HEK293 (cell line): ENCODE measurements around the gene PDGFD.

Experiments
- CTCF ChIA-PET: fragments of 350-600 bp; formaldehyde crosslinking; extraction: SDS; loops from one replicate; lab custom pipeline; 2021; ENCODE audit warnings: antibody characterized with exemption; lab: Yijun Ruan, JAX
- POLR2A ChIA-PET: fragments of 300-600 bp; formaldehyde crosslinking; extraction: SDS; loops from one replicate; lab custom pipeline; 2020; ENCODE audit warnings: antibody characterized with exemption, inconsistent platforms; lab: Yijun Ruan, JAX
- H3K27ac ChIP-seq: fragments of 200-500 bp; sonication (Bioruptor generic); 2 replicates; pipeline ENCODE4 v1.5.1; 2014; ENCODE audit warnings: low read depth, low read length, control low read depth, inconsistent platforms; ENCODE audit errors: extremely low read depth
- H3K36me3 ChIP-seq, 2 experiments: fragments of 200-500 bp in 1 of 2; sonication (Bioruptor generic) in 1 of 2; 1 replicate in 1 of 2; 2 replicates in 1 of 2; pipeline ENCODE4 v1.5.1; 2014 to 2017; ENCODE audit warnings: inconsistent platforms in 2 of 2, low read length in 2 of 2; ENCODE audit not compliant: control insufficient read depth in 2 of 2, insufficient read depth in 1 of 2
- H3K4me1 ChIP-seq: fragments of 200-500 bp; sonication (Bioruptor generic); 2 replicates; pipeline ENCODE4 v1.5.1; 2014; ENCODE audit warnings: mild to moderate bottlenecking, low read length, inconsistent platforms; ENCODE audit not compliant: control insufficient read depth, insufficient read depth
- H3K4me3 ChIP-seq: 2 replicates; pipeline ENCODE4 v1.5.1; 2011; ENCODE audit warnings: low read depth, mild to moderate bottlenecking, control low read depth, low read length, moderate library complexity
- H3K9me3 ChIP-seq: fragments of 200-500 bp; sonication (Bioruptor generic); 2 replicates; pipeline ENCODE4 v1.5.1; 2014; ENCODE audit warnings: low read depth, low read length, inconsistent platforms; ENCODE audit not compliant: control insufficient read depth, insufficient read depth
- ZBTB21 ChIP-seq: fragments of 450-650 bp; formaldehyde crosslinking; IDR thresholded peaks from 2 replicates; pipeline ENCODE4 v1.5.1; 2017; ENCODE audit warnings: missing biosample characterization, missing genetic modification characterization
- ZFP3 ChIP-seq: fragments of 450-650 bp; formaldehyde crosslinking; IDR thresholded peaks from 2 replicates; pipeline ENCODE4 v1.5.1; 2016; ENCODE audit warnings: low read depth, missing biosample characterization, missing genetic modification characterization
- ZNF114 ChIP-seq: fragments of 450-650 bp; formaldehyde crosslinking; IDR thresholded peaks from 2 replicates; pipeline ENCODE4 v1.5.0; 2017; ENCODE audit warnings: missing biosample characterization, missing genetic modification characterization
- ZNF174 ChIP-seq: fragments of 450-650 bp; formaldehyde crosslinking; IDR thresholded peaks from 2 replicates; pipeline ENCODE4 v1.5.0; 2017; ENCODE audit warnings: missing biosample characterization, mild to moderate bottlenecking, missing genetic modification characterization
- ZNF184 ChIP-seq: fragments of 450-650 bp; IDR thresholded peaks from 2 replicates; pipeline ENCODE4 v1.5.1; 2018; ENCODE audit warnings: missing biosample characterization, mild to moderate bottlenecking, missing genetic modification characterization
- ZNF214 ChIP-seq: fragments of 450-650 bp; formaldehyde crosslinking; IDR thresholded peaks from 2 replicates; pipeline ENCODE4 v1.5.1; 2017; ENCODE audit warnings: missing biosample characterization, mild to moderate bottlenecking, missing genetic modification characterization, borderline replicate concordance
- ZNF23 ChIP-seq: fragments of 450-650 bp; formaldehyde crosslinking; IDR thresholded peaks from 2 replicates; pipeline ENCODE4 v1.5.1; 2016; ENCODE audit warnings: missing biosample characterization, missing genetic modification characterization, borderline replicate concordance
- ZNF239 ChIP-seq: fragments of 450-650 bp; formaldehyde crosslinking; IDR thresholded peaks from 2 replicates; pipeline ENCODE4 v1.5.1; 2016; ENCODE audit warnings: missing biosample characterization, missing genetic modification characterization
- ZNF248 ChIP-seq: fragments of 450-650 bp; formaldehyde crosslinking; IDR thresholded peaks from 2 replicates; pipeline ENCODE4 v1.5.1; 2017; ENCODE audit warnings: missing biosample characterization, missing genetic modification characterization
- ZNF426 ChIP-seq: fragments of 450-650 bp; formaldehyde crosslinking; IDR thresholded peaks from 2 replicates; pipeline ENCODE4 v1.5.1; 2017; ENCODE audit warnings: missing biosample characterization, missing genetic modification characterization, mild to moderate bottlenecking, inconsistent platforms, moderate library complexity
- ZNF530 ChIP-seq: fragments of 450-650 bp; formaldehyde crosslinking; IDR thresholded peaks from 2 replicates; pipeline ENCODE4 v1.5.1; 2016; ENCODE audit warnings: low read depth, missing biosample characterization, missing genetic modification characterization
- ZNF571 ChIP-seq: fragments of 450-650 bp; formaldehyde crosslinking; IDR thresholded peaks from 2 replicates; pipeline ENCODE4 v1.5.0; 2017; ENCODE audit warnings: missing biosample characterization, missing genetic modification characterization
- ZSCAN23 ChIP-seq: fragments of 450-650 bp; formaldehyde crosslinking; IDR thresholded peaks from 2 replicates; pipeline ENCODE4 v1.5.1; 2016; ENCODE audit warnings: missing biosample characterization, missing genetic modification characterization
- TF ChIP-seq, protein P1 (sequence below): sonication (generic); formaldehyde crosslinking; IDR thresholded peaks from 2 replicates; pipeline ENCODE4 v1.8.1; 2022; ENCODE audit warnings: mild to moderate bottlenecking, moderate library complexity, missing genetic modification reagents
- TF ChIP-seq, protein P2 (sequence below): fragments of 450-650 bp; formaldehyde crosslinking; IDR thresholded peaks from 2 replicates; pipeline ENCODE4 v1.5.0; 2017; ENCODE audit warnings: missing biosample characterization, missing genetic modification characterization, borderline replicate concordance
- TF ChIP-seq, protein P3 (sequence below): fragments of 450-650 bp; formaldehyde crosslinking; IDR thresholded peaks from 2 replicates; pipeline ENCODE4 v1.5.1; 2017; ENCODE audit warnings: missing biosample characterization, mild to moderate bottlenecking, missing genetic modification characterization, moderate library complexity
- TF ChIP-seq, protein P4 (sequence below): fragments of 450-650 bp; formaldehyde crosslinking; IDR thresholded peaks from 2 replicates; pipeline ENCODE4 v1.5.1; 2016; ENCODE audit warnings: missing biosample characterization, missing genetic modification characterization

The PDGFD gene

DNA sequence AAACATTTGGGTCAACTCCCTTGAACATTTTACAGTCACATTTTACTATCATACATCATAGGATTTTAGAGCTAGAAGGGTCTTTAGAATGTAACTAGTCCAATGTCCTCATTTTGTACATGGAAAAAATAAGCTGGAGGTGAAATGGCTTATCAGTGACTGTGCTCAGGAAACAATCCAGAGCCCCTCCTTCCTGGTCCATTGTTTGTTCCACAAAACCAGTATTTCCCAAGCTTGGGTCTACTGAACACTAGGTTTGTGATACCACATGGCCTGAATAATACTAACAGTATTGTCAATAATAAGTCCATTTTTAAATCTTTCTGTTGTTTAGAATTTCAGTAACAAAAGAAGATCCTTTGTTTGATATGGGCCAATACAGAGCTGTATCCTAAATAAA lies 27.1 kb downstream of the PDGFD start:
- CTCF ChIA-PET: interaction anchor here (0.6 to 1.4 kb wide), 4 partner anchors 12 to 117 kb away, joined by 3 to 5 read pairs (median 4); partner anchors contain the start of gene PDGFD

DNA sequence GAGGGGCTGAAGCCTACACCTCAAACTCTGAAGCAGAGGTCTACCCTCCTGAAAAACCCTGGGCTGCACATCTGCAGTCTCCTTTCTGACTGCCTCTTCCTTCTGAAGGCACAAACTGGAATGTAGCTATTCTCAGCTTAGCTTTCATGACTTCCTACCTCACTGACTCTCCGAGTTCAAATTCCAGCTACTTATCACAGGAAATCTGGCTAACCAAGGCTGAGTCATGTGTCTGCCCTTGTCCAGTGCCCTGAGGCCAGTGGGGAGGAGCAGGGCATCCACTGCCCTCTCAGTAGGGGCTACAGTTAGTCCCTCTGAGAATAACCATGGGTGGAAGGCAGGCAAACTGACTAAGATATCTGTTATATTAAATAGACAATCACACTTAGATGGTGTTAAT lies 29.2 kb downstream of the PDGFD start:
- CTCF ChIA-PET: interaction anchor here (0.7 kb wide), 1 partner anchor 863 kb away, joined by 3 read pairs; no protein-coding TSS in a partner anchor
- Histone ChIP-seq H3K4me1 (no peaks in the 10 kb centered on the region), H3K27ac (no peak overlapping the region), H3K9me3 (no peaks in the 10 kb centered on the region), H3K4me3 (no peak overlapping the region), H3K36me3 (no peaks in the 10 kb centered on the region)
- POLR2A ChIA-PET: no interaction called here
- TF ChIP-seq ZSCAN23 (tag by site-specific recombination) (no peak), ZNF214 (tag by site-specific recombination) (no peak)
- TF ChIP-seq, protein P1, sequence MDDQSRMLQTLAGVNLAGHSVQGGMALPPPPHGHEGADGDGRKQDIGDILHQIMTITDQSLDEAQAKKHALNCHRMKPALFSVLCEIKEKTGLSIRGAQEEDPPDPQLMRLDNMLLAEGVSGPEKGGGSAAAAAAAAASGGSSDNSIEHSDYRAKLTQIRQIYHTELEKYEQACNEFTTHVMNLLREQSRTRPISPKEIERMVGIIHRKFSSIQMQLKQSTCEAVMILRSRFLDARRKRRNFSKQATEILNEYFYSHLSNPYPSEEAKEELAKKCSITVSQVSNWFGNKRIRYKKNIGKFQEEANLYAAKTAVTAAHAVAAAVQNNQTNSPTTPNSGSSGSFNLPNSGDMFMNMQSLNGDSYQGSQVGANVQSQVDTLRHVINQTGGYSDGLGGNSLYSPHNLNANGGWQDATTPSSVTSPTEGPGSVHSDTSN (CRISPR knock-in tag): no peak

More for the DNA sequence above, 27.1 kb downstream of the PDGFD start:
- no peaks in the 10 kb centered on the region for H3K9me3 ChIP-seq
- H3K4me3 ChIP-seq: no peak overlapping the region
- POLR2A ChIA-PET: no interaction called here
- TF ChIP-seq, protein P2, sequence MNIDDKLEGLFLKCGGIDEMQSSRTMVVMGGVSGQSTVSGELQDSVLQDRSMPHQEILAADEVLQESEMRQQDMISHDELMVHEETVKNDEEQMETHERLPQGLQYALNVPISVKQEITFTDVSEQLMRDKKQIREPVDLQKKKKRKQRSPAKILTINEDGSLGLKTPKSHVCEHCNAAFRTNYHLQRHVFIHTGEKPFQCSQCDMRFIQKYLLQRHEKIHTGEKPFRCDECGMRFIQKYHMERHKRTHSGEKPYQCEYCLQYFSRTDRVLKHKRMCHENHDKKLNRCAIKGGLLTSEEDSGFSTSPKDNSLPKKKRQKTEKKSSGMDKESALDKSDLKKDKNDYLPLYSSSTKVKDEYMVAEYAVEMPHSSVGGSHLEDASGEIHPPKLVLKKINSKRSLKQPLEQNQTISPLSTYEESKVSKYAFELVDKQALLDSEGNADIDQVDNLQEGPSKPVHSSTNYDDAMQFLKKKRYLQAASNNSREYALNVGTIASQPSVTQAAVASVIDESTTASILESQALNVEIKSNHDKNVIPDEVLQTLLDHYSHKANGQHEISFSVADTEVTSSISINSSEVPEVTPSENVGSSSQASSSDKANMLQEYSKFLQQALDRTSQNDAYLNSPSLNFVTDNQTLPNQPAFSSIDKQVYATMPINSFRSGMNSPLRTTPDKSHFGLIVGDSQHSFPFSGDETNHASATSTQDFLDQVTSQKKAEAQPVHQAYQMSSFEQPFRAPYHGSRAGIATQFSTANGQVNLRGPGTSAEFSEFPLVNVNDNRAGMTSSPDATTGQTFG (tag by site-specific recombination): no peak
- TF ChIP-seq, protein P3, sequence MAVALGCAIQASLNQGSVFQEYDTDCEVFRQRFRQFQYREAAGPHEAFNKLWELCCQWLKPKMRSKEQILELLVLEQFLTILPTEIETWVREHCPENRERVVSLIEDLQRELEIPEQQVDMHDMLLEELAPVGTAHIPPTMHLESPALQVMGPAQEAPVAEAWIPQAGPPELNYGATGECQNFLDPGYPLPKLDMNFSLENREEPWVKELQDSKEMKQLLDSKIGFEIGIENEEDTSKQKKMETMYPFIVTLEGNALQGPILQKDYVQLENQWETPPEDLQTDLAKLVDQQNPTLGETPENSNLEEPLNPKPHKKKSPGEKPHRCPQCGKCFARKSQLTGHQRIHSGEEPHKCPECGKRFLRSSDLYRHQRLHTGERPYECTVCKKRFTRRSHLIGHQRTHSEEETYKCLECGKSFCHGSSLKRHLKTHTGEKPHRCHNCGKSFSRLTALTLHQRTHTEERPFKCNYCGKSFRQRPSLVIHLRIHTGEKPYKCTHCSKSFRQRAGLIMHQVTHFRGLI (tag by site-specific recombination): no peak
- TF ChIP-seq ZNF184 (tag by site-specific recombination): no peak
- TF ChIP-seq, protein P4, sequence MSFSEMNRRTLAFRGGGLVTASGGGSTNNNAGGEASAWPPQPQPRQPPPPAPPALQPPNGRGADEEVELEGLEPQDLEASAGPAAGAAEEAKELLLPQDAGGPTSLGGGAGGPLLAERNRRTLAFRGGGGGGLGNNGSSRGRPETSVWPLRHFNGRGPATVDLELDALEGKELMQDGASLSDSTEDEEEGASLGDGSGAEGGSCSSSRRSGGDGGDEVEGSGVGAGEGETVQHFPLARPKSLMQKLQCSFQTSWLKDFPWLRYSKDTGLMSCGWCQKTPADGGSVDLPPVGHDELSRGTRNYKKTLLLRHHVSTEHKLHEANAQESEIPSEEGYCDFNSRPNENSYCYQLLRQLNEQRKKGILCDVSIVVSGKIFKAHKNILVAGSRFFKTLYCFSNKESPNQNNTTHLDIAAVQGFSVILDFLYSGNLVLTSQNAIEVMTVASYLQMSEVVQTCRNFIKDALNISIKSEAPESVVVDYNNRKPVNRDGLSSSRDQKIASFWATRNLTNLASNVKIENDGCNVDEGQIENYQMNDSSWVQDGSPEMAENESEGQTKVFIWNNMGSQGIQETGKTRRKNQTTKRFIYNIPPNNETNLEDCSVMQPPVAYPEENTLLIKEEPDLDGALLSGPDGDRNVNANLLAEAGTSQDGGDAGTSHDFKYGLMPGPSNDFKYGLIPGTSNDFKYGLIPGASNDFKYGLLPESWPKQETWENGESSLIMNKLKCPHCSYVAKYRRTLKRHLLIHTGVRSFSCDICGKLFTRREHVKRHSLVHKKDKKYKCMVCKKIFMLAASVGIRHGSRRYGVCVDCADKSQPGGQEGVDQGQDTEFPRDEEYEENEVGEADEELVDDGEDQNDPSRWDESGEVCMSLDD (tag by site-specific recombination): no peak
- no peak for TF ChIP-seq ZBTB21 (tag by site-specific recombination)
- no peak for TF ChIP-seq ZNF239
- no peak for TF ChIP-seq ZNF174 (tag by site-specific recombination)
- TF ChIP-seq ZNF248 (tag by site-specific recombination): no peak
- no peak for TF ChIP-seq ZNF426 (tag by site-specific recombination)
- no peak for TF ChIP-seq ZNF23 (tag by site-specific recombination)
- H3K36me3 ChIP-seq: no peaks in the 10 kb centered on the region
- no peak overlapping the region for H3K27ac ChIP-seq
- no peaks in the 10 kb centered on the region for H3K4me1 ChIP-seq

DNA sequence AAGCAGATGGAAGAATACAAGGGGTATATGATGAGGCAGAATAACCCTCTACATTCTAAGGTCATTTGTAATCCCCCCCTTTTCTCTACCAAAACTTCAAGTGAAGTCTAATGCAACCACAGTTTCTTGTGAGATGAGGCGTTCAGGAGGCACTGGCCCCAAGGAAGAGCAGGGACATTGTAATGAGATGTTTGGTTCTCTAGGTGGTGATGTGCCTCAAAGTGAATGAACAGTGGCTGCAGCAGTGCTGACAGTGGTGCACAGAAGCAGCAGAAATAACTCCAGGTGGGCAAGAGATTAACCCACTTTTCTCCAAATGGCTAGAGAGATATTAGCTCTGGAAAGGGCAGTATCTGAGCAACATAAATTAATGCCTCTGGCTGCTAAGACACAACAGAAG lies 33.8 kb downstream of the PDGFD start:
- TF ChIP-seq ZNF530 (tag by site-specific recombination) (no peak), ZNF114 (tag by site-specific recombination) (no peak), ZNF571 (tag by site-specific recombination) (no peak), ZFP3 (no peak)
- no peaks in the 10 kb centered on the region for H3K9me3 ChIP-seq
- no peaks in the 10 kb centered on the region for H3K4me1 ChIP-seq
- H3K27ac ChIP-seq: no peak overlapping the region
- ChIA-PET POLR2A (no interaction called here), CTCF (no interaction called here)
- H3K4me3 ChIP-seq: no peak overlapping the region
- no peaks in the 10 kb centered on the region for H3K36me3 ChIP-seq
